ENCODE data around the gene KIF5C.
A peak's percentile ranks its signal among the peaks of the same experiment; 100 is the strongest.

The KIF5C gene

GRCh38 chr2:149029307-149029965 is 154.4 kb downstream of the KIF5C start:
- no peak overlapping the region for H3K23ac ChIP-seq (ENCODE audit: low read depth, low read length, poor library complexity)
- no peak overlapping the region for H3K9ac ChIP-seq (ENCODE audit: low read depth, low read length, poor library complexity)
- no peak overlapping the region for H4K8ac ChIP-seq (ENCODE audit: low read depth, low read length)
- H3K4me1 ChIP-seq (ENCODE audit: control insufficient read depth in 2 of 2, insufficient read depth in 1 of 2, low read depth in 1 of 2, low read length in 2 of 2), result peaks cover 9 to 13% of the 10 kb centered on the region in 2 donors
- no peak overlapping the region for H3K14ac ChIP-seq (ENCODE audit: low read length)
- H3K79me1 ChIP-seq (ENCODE audit: low read depth, low read length), result no peaks in the 10 kb centered on the region
- WGBS, 2 donors (ENCODE audit: extremely low coverage in 2 of 2, insufficient read length in 2 of 2, insufficient replicate concordance in 1 of 2), result no CpG with 5 or more reads among the region's 11 CpGs
- H2AFZ ChIP-seq (ENCODE audit: low read length), result no peak overlapping the region
- no peak overlapping the region for H3K4ac ChIP-seq (ENCODE audit: low read length)
- H4K91ac ChIP-seq (ENCODE audit: low read depth, low read length, poor library complexity), result no peak overlapping the region
- no peak overlapping the region for H3K4me3 ChIP-seq (ENCODE audit: low read length in 2 of 2)
- no peak for DNase-seq (ENCODE audit: low spot score)
- H2BK120ac ChIP-seq (ENCODE audit: low read depth, low read length), result no peak overlapping the region
- H3K27ac ChIP-seq (replicated peaks; ENCODE audit: low read length), result no peak overlapping the region
- H3K4me2 ChIP-seq (ENCODE audit: insufficient read depth, low read length, poor library complexity, severe bottlenecking), result no peak overlapping the region
- no peak overlapping the region for H2BK5ac ChIP-seq (ENCODE audit: low read length)
- no peaks in the 10 kb centered on the region for H3K27me3 ChIP-seq (ENCODE audit: control insufficient read depth in 3 of 3, insufficient read depth in 3 of 3, low read depth in 1 of 3, low read length in 3 of 3)
- H2AK5ac ChIP-seq (ENCODE audit: low read depth, low read length), result no peak overlapping the region
- no peaks in the 10 kb centered on the region for H3K9me3 ChIP-seq (replicated peaks in 1 of 2; ENCODE audit: control insufficient read depth in 2 of 2, insufficient read depth in 1 of 2, low read depth in 1 of 2, low read length in 2 of 2)
- H2BK15ac ChIP-seq (ENCODE audit: low read length), result no peak overlapping the region
- peak overlapping the region; percentile 1 for H3K18ac ChIP-seq (ENCODE audit: low read length)
- peaks cover 0 to under 1% of the 10 kb centered on the region in 2 donors for H3K36me3 ChIP-seq (replicated peaks in 1 of 2; ENCODE audit: control insufficient read depth in 2 of 2, insufficient read depth in 2 of 2, low read length in 2 of 2)
- no peak overlapping the region for H2BK12ac ChIP-seq (ENCODE audit: low read length)

GRCh38 chr2:149031396-149031795 is 156.4 kb downstream of the KIF5C start:
- H2BK12ac ChIP-seq (ENCODE audit: low read length), result no peak overlapping the region
- DNase-seq (ENCODE audit: low spot score), result no peak
- H3K23ac ChIP-seq (ENCODE audit: low read depth, low read length, poor library complexity), result no peak overlapping the region
- H2AFZ ChIP-seq (ENCODE audit: low read length), result no peak overlapping the region
- no peak overlapping the region for H3K4ac ChIP-seq (ENCODE audit: low read length)
- H2AK5ac ChIP-seq (ENCODE audit: low read depth, low read length), result no peak overlapping the region
- H3K18ac ChIP-seq (ENCODE audit: low read length), result no peak overlapping the region
- H3K14ac ChIP-seq (ENCODE audit: low read length), result no peak overlapping the region
- H3K9me3 ChIP-seq (replicated peaks in 1 of 2; ENCODE audit: control insufficient read depth in 2 of 2, insufficient read depth in 1 of 2, low read depth in 1 of 2, low read length in 2 of 2), result no peaks in the 10 kb centered on the region
- no peak overlapping the region for H3K4me2 ChIP-seq (ENCODE audit: insufficient read depth, low read length, poor library complexity, severe bottlenecking)
- H2BK15ac ChIP-seq (ENCODE audit: low read length), result no peak overlapping the region
- H2BK5ac ChIP-seq (ENCODE audit: low read length), result no peak overlapping the region
- H4K8ac ChIP-seq (ENCODE audit: low read depth, low read length), result no peak overlapping the region
- no peak overlapping the region for H3K9ac ChIP-seq (ENCODE audit: low read depth, low read length, poor library complexity)
- H3K4me3 ChIP-seq (ENCODE audit: low read length in 2 of 2), result no peak overlapping the region
- H3K27me3 ChIP-seq (ENCODE audit: control insufficient read depth in 3 of 3, insufficient read depth in 3 of 3, low read depth in 1 of 3, low read length in 3 of 3), result peaks cover 0 to 5% (median 0%) of the 10 kb centered on the region in 3 experiments
- peaks cover 9 to 17% of the 10 kb centered on the region in 2 donors for H3K4me1 ChIP-seq (ENCODE audit: control insufficient read depth in 2 of 2, insufficient read depth in 1 of 2, low read depth in 1 of 2, low read length in 2 of 2)
- no CpG with 5 or more reads among the region's 4 CpGs for WGBS, 2 donors (ENCODE audit: extremely low coverage in 2 of 2, insufficient read length in 2 of 2, insufficient replicate concordance in 1 of 2)
- no peak overlapping the region for H4K91ac ChIP-seq (ENCODE audit: low read depth, low read length, poor library complexity)
- no peak overlapping the region for H3K27ac ChIP-seq (replicated peaks; ENCODE audit: low read length)
- no peaks in the 10 kb centered on the region for H3K36me3 ChIP-seq (replicated peaks in 1 of 2; ENCODE audit: control insufficient read depth in 2 of 2, insufficient read depth in 2 of 2, low read length in 2 of 2)
- no peak overlapping the region for H2BK120ac ChIP-seq (ENCODE audit: low read depth, low read length)
- no peaks in the 10 kb centered on the region for H3K79me1 ChIP-seq (ENCODE audit: low read depth, low read length)

GRCh38 chr2:149033716-149034115 is 158.7 kb downstream of the KIF5C start:
- WGBS, 2 donors (ENCODE audit: extremely low coverage in 2 of 2, insufficient read length in 2 of 2, insufficient replicate concordance in 1 of 2), result no CpG with 5 or more reads among the region's 8 CpGs
- Histone ChIP-seq H4K8ac (ENCODE audit: low read depth, low read length) (no peak overlapping the region), H2BK5ac (ENCODE audit: low read length) (no peak overlapping the region), H3K27me3 (ENCODE audit: control insufficient read depth in 3 of 3, insufficient read depth in 3 of 3, low read depth in 1 of 3, low read length in 3 of 3) (peaks cover 0 to 28% (median 8%) of the 10 kb centered on the region in 3 experiments), H3K9ac (ENCODE audit: low read depth, low read length, poor library complexity) (no peak overlapping the region), H2AK5ac (ENCODE audit: low read depth, low read length) (no peak overlapping the region), H3K36me3 (replicated peaks in 1 of 2; ENCODE audit: control insufficient read depth in 2 of 2, insufficient read depth in 2 of 2, low read length in 2 of 2) (no peaks in the 10 kb centered on the region), H2BK15ac (ENCODE audit: low read length) (no peak overlapping the region), H3K18ac (ENCODE audit: low read length) (no peak overlapping the region), H4K91ac (ENCODE audit: low read depth, low read length, poor library complexity) (no peak overlapping the region), H3K79me1 (ENCODE audit: low read depth, low read length) (no peaks in the 10 kb centered on the region), H2AFZ (ENCODE audit: low read length) (no peak overlapping the region), H3K9me3 (replicated peaks in 1 of 2; ENCODE audit: control insufficient read depth in 2 of 2, insufficient read depth in 1 of 2, low read depth in 1 of 2, low read length in 2 of 2) (no peaks in the 10 kb centered on the region), H3K4ac (ENCODE audit: low read length) (no peak overlapping the region), H3K4me2 (ENCODE audit: insufficient read depth, low read length, poor library complexity, severe bottlenecking) (no peak overlapping the region), H2BK12ac (ENCODE audit: low read length) (no peak overlapping the region), H3K27ac (replicated peaks; ENCODE audit: low read length) (no peak overlapping the region), H3K14ac (ENCODE audit: low read length) (no peak overlapping the region), H3K4me3 (ENCODE audit: low read length in 2 of 2) (no peak overlapping the region), H3K4me1 (ENCODE audit: control insufficient read depth in 2 of 2, insufficient read depth in 1 of 2, low read depth in 1 of 2, low read length in 2 of 2) (peaks cover 0 to 9% of the 10 kb centered on the region in 2 donors), H2BK120ac (ENCODE audit: low read depth, low read length) (no peak overlapping the region), H3K23ac (ENCODE audit: low read depth, low read length, poor library complexity) (no peak overlapping the region)
- no peak for DNase-seq (ENCODE audit: low spot score)

- no peak overlapping the region for H3K27ac ChIP-seq (replicated peaks; ENCODE audit: low read length)
- no peak overlapping the region for H3K4me3 ChIP-seq (ENCODE audit: low read length in 2 of 2)
- no peaks in the 10 kb centered on the region for H3K36me3 ChIP-seq (replicated peaks in 1 of 2; ENCODE audit: control insufficient read depth in 2 of 2, insufficient read depth in 2 of 2, low read length in 2 of 2)
- H3K4me2 ChIP-seq (ENCODE audit: insufficient read depth, low read length, poor library complexity, severe bottlenecking), result no peak overlapping the region
- no peak overlapping the region for H4K91ac ChIP-seq (ENCODE audit: low read depth, low read length, poor library complexity)
- no peak overlapping the region for H2AFZ ChIP-seq (ENCODE audit: low read length)
- H2BK5ac ChIP-seq (ENCODE audit: low read length), result no peak overlapping the region
- H2BK12ac ChIP-seq (ENCODE audit: low read length), result no peak overlapping the region
- no peak overlapping the region for H3K14ac ChIP-seq (ENCODE audit: low read length)
- no peak for DNase-seq (ENCODE audit: low spot score)
- peaks cover 2 to 9% of the 10 kb centered on the region in 2 donors for H3K4me1 ChIP-seq (ENCODE audit: control insufficient read depth in 2 of 2, insufficient read depth in 1 of 2, low read depth in 1 of 2, low read length in 2 of 2)
- H4K8ac ChIP-seq (ENCODE audit: low read depth, low read length), result no peak overlapping the region
- no peak overlapping the region for H2AK5ac ChIP-seq (ENCODE audit: low read depth, low read length)
- H3K79me1 ChIP-seq (ENCODE audit: low read depth, low read length), result no peaks in the 10 kb centered on the region
- no peak overlapping the region for H3K23ac ChIP-seq (ENCODE audit: low read depth, low read length, poor library complexity)
- no peak overlapping the region for H2BK15ac ChIP-seq (ENCODE audit: low read length)
- H2BK120ac ChIP-seq (ENCODE audit: low read depth, low read length), result no peak overlapping the region
- no peak overlapping the region for H3K9ac ChIP-seq (ENCODE audit: low read depth, low read length, poor library complexity)
- H3K27me3 ChIP-seq (ENCODE audit: control insufficient read depth in 3 of 3, insufficient read depth in 3 of 3, low read depth in 1 of 3, low read length in 3 of 3), result peaks cover 0 to 35% (median 15%) of the 10 kb centered on the region in 3 experiments
- no peaks in the 10 kb centered on the region for H3K9me3 ChIP-seq (replicated peaks in 1 of 2; ENCODE audit: control insufficient read depth in 2 of 2, insufficient read depth in 1 of 2, low read depth in 1 of 2, low read length in 2 of 2)
- no CpG with 5 or more reads among the region's 6 CpGs for WGBS, 2 donors (ENCODE audit: extremely low coverage in 2 of 2, insufficient read length in 2 of 2, insufficient replicate concordance in 1 of 2)
- no peak overlapping the region for H3K18ac ChIP-seq (ENCODE audit: low read length)
- no peak overlapping the region for H3K4ac ChIP-seq (ENCODE audit: low read length)
Observed at GRCh38 chr2:149034406-149034805, 159.4 kb downstream of the KIF5C start.
